ENCODE results near the gene OLIG3. TPM values are rescaled to one million over a fixed set of nuclear protein-coding genes. Genes with fewer than 3 reads are reported as not detected.

The OLIG3 gene
- under 1 TPM; 0.18 to 0.94 TPM for total RNA-seq

DNA sequence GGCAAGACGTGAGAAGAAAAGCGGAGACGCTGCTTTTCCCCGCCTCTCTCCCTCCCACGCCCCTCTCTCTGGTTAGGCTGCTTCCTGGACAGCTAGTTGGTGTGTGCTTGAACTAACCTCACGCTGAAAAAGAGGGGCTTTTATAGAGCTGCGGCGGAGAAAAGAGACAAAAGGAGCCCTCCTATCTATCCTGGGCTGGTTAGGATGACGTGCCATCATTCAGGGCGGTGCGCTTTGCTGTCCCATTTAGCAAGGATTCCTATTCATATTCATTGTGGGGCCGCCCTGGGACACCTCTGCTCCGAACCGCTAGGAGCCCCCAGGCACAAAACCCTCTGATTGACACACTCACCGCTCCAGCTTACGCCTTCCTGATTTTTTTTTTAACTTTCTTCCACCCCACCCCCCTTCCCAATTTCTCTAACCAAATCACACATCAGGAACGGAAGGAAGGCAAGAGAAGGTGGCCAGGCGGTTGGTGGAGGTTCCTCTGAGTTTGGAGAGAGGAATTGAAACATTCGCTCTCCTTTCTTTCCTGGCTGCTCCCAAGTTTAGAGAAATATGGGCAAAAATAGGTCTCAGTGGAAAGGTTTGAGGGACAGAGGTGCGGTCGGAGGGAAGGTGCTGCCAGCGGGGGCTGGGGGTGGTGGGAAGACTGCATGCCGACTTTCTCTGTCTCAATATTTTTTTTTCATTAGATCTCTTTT is at the start of gene OLIG3:
OLIG3 (minus strand) TSS at position 114 of the 707 bp plus-strand sequence. CDS start 224 bp downstream, outside the sequence.
- H3K4me1 Mint-ChIP-seq, result peaks cover 59% of the 10 kb centered on the region
- H3K27ac Mint-ChIP-seq, result peak within 1 kb of the TSS; percentile 65
- CTCF ChIA-PET, result interaction anchor here (1.4 kb wide), 1 partner anchor 94 kb away, joined by 4 read pairs; no protein-coding TSS in a partner anchor
- no peaks in the 10 kb centered on the region for H3K9me3 Mint-ChIP-seq (ENCODE audit: low read depth)
- ATAC-seq, result no peak
- H3K4me3 Mint-ChIP-seq, result peak within 1 kb of the TSS; percentile 53
- no peak for DNase-seq
- peaks cover 99% of the 10 kb centered on the region for H3K27me3 Mint-ChIP-seq
- H3K36me3 Mint-ChIP-seq, result peaks cover 21% of the 10 kb centered on the region

DNA sequence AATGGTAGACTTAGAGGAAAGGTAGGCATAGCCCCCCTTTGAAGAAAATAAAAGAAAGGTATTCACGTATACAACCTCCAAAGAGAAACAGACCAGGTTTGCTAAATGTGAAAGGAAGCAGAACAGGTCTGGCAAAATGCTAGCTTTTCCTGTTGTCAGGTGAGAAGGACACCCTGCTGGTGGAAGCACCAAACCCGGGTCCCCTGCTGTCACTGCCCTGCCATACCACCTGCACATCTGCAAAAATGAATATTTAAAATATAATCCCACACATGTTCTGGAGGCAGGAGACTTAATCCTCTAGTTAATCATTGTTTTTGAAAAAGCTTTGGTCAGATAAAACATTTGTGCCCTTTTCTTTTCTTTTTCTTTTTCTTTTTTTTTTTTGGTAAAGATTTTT is 48.9 kb upstream of the OLIG3 start:
- Mint-ChIP-seq H3K9me3 (ENCODE audit: low read depth) (peaks cover 2% of the 10 kb centered on the region), H3K27ac (no peak overlapping the region), H3K36me3 (peaks cover 2% of the 10 kb centered on the region), H3K27me3 (peaks cover 15% of the 10 kb centered on the region), H3K4me1 (peaks cover 3% of the 10 kb centered on the region), H3K4me3 (no peak overlapping the region)
- no peak for ATAC-seq
- no peak for DNase-seq
- CTCF ChIA-PET, result no interaction called here

DNA sequence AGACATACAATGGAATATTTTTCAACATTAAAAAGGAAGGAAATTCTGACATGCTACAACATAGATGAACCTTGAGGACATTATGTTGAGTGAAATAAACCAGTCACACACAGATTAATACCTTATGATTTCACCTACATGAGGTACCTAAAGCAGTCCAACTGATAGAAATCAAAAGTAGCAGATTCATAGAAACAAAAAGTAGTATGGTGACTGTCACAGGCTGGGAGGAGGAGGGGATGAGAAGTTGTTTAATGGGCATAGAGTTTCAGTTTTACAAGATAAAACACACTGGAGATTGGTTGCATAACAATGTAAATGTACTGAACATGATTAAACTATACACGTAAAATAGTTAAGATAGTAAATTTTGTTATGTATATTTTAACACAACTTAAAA is 48.5 kb upstream of the OLIG3 start:
- peaks cover 3% of the 10 kb centered on the region for H3K4me1 Mint-ChIP-seq
- CTCF ChIA-PET, result no interaction called here
- ATAC-seq (no peak), DNase-seq (no peak)
- H3K27me3 Mint-ChIP-seq, result peaks cover 14% of the 10 kb centered on the region
- no peak overlapping the region for H3K4me3 Mint-ChIP-seq
- peaks cover 2% of the 10 kb centered on the region for H3K36me3 Mint-ChIP-seq
- H3K9me3 Mint-ChIP-seq (ENCODE audit: low read depth), result peaks cover 2% of the 10 kb centered on the region
- H3K27ac Mint-ChIP-seq, result no peak overlapping the region

DNA sequence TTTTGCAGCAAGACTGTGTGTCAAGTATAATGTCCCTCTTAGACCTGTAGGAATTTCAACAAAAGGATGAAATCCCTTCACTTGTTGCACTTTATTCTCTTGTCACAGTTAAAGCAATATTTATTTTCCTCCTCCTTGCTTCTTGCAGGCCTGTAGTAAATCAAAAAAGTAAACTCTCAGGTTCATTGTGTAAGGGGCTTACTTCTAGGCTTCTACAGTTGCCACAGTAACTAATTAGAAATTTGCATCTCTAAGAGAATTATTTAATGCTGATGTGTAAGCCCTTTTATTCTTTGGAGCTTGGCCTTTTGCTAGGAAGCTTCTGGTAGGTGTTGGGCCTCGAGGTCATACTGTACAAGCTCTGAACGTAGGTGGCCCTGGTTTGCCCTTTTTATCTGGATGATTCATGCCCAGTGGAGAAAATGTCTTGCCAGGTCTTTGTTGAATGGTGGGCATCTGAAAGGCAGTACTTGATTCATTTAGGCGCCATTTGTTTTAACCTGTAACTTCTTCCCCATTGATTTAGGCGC is 47.4 kb upstream of the OLIG3 start:
- Mint-ChIP-seq H3K36me3 (peaks cover 2% of the 10 kb centered on the region), H3K4me1 (peaks cover 3% of the 10 kb centered on the region), H3K9me3 (ENCODE audit: low read depth) (peaks cover 2% of the 10 kb centered on the region), H3K27ac (no peak overlapping the region), H3K4me3 (no peak overlapping the region), H3K27me3 (peaks cover 14% of the 10 kb centered on the region)
- CTCF ChIA-PET, result no interaction called here
- DNase-seq (no peak), ATAC-seq (no peak)

DNA sequence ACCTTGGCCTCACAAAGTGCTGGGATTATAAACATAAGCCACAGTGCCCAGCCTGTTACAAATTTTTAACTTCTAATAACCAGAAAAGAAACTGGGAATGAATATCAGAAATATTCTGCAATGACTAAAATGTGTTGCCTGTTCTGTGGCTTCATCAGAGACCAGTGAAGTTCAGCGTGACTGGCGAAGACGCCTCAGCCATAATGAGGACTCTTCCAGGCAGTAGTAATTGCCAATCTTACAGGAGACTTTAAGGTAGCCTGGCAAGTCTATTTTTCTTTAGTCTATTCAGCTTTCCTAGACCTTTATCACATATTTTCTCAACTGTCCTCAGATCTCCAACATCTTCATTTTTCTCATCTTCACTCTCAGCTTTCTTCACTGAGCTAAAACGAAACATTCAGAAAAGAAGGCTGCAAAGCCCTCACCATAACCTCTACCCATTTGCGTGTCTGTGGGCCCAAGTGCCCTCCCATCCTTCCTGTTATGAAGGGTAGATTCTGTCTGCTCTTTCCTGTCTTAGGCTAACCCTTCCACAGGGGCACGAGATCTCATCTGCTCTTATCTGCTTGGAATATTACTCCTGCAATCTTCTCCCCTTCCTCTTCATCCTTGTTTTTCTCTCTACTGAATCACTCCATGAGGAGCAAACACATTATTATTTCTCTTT is 42.0 kb upstream of the OLIG3 start:
- CTCF ChIA-PET, result interaction anchor here (0.7 to 1.8 kb wide), 3 partner anchors 22 to 460 kb away, joined by 3 to 4 read pairs (median 4); no protein-coding TSS in a partner anchor
- Mint-ChIP-seq H3K9me3 (ENCODE audit: low read depth) (peaks cover 2% of the 10 kb centered on the region), H3K36me3 (peaks cover 2% of the 10 kb centered on the region), H3K4me3 (no peak overlapping the region), H3K4me1 (no peaks in the 10 kb centered on the region), H3K27ac (no peak overlapping the region), H3K27me3 (peaks cover 10% of the 10 kb centered on the region)
- peak; percentile 92 for ATAC-seq
- DNase-seq, result peak; percentile 59

DNA sequence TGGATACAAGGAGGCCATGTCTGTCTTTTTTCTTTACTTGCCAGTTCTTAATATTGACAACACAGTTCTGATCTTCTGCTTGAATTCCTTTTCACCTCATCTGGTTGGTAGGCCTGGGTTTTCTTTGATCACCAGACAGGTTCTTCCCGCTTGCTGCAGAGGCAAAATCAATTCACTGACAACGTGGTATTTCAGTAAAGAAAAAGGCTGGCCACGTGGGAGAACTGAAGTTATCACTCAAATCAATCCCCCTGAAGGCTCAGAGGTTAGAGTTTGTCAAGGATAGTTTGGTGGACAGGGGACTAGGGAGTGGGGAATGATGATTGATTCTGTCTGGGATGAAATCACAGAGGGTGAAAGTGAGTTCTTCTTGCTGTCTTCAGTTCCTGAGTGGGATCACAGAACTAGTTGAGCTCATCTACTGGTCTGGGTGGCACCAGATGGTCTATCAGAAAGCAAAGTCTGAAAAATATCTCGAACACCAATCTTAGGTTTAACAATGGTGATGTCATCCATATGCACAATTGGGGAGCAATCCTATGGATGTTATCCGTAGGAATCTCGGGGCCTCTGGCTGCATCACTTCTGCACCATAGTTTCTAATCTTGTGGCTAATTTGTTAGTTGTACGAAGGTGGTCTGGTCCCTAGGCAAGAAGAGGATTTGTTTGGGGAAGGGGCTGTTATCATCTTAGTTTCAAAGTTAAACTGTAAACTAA is 37.3 kb upstream of the OLIG3 start:
- H3K4me1 Mint-ChIP-seq, result no peaks in the 10 kb centered on the region
- H3K36me3 Mint-ChIP-seq, result no peaks in the 10 kb centered on the region
- CTCF ChIA-PET, result no interaction called here
- ATAC-seq, result no peak
- H3K27me3 Mint-ChIP-seq, result peaks cover 14% of the 10 kb centered on the region
- no peak for DNase-seq
- no peak overlapping the region for H3K4me3 Mint-ChIP-seq
- H3K9me3 Mint-ChIP-seq (ENCODE audit: low read depth), result peaks cover 2% of the 10 kb centered on the region
- H3K27ac Mint-ChIP-seq, result no peak overlapping the region

DNA sequence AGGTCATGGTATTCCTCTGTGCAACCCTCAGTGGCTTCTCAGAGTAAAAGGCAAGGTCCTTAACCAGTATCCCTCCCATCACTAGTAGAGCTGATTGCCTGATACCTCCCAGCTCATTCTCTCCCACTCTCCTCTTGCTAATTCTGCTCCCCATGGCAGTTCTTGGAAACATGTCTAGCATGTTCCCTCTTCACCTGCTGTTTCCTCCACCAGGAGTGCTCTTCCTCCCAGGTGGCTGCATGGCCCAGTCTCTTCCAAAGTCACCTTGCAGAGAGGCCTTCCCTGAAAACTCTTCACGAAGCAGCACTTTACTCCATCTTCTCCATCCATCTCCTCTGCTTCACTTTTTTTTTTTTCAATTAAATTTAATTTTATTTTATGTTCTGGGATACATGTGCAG is 36.2 kb upstream of the OLIG3 start:
- Mint-ChIP-seq H3K36me3 (peaks cover 2% of the 10 kb centered on the region), H3K4me1 (no peaks in the 10 kb centered on the region), H3K4me3 (no peak overlapping the region), H3K9me3 (ENCODE audit: low read depth) (peaks cover 4% of the 10 kb centered on the region), H3K27ac (no peak overlapping the region), H3K27me3 (peaks cover 14% of the 10 kb centered on the region)
- ATAC-seq (no peak), DNase-seq (no peak)
- CTCF ChIA-PET, result interaction anchor here (0.9 kb wide), 1 partner anchor 9 kb away, joined by 3 read pairs; no protein-coding TSS in a partner anchor

DNA sequence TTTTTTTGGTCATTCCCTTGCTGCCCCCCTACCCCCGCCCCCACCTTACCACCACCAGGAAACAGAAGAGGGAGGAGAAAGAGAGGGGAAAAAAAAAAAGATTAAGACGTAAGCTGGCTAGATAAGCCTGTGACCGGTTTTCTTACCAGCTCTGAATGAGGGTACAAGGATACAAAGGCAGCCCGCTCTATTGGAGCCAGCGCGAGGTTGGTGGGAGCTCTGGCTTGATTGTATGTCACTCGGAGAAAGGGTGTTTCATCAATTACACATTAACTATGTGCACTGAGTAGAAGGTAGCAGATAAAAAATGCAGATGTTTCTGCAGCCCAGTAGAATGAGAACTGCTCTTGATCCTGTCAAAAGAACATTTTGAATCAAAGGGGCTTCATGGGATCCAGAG is 28.6 kb upstream of the OLIG3 start:
- Mint-ChIP-seq H3K27me3 (peaks cover 37% of the 10 kb centered on the region), H3K36me3 (peaks cover 2% of the 10 kb centered on the region), H3K9me3 (ENCODE audit: low read depth) (peaks cover 4% of the 10 kb centered on the region), H3K4me1 (no peaks in the 10 kb centered on the region), H3K27ac (no peak overlapping the region), H3K4me3 (no peak overlapping the region)
- ATAC-seq (no peak), DNase-seq (no peak)
- CTCF ChIA-PET, result no interaction called here

DNA sequence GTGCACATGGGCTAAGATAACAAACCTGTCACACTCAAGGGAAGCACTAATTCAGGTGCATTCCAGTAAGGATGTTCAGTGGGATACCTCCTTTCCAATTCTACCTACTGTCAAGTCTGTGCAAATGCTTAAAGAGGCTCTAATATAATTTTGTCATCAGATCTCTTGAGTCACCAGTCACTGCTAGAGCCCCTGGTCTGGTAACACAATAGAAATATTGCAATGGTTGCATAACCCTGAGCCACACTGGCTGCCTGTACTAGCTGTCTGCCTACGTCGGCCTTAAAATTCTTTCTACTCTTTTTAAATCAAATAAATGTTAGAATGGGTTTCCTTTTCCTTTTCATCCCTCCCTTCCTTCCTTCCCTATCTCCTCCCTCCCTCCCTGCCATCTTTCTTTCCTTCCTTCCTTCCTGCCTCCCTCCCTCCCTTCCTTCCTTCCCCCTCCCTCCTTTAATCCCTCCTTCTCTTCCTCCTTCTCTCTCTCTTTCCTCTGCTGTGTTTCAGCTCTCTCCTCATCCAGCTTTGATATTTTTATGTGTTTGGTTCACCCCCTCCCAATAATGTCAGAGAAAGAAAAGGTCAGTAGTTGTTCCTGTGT is 28.1 kb upstream of the OLIG3 start:
- H3K36me3 Mint-ChIP-seq, result peaks cover 2% of the 10 kb centered on the region
- ATAC-seq (no peak), DNase-seq (no peak)
- CTCF ChIA-PET, result interaction anchor here (1.2 kb wide), 1 partner anchor 8 kb away, joined by 3 read pairs; no protein-coding TSS in a partner anchor
- H3K4me1 Mint-ChIP-seq, result no peaks in the 10 kb centered on the region
- H3K27ac Mint-ChIP-seq, result no peak overlapping the region
- H3K9me3 Mint-ChIP-seq (ENCODE audit: low read depth), result peaks cover 4% of the 10 kb centered on the region
- peaks cover 42% of the 10 kb centered on the region for H3K27me3 Mint-ChIP-seq
- H3K4me3 Mint-ChIP-seq, result no peak overlapping the region

DNA sequence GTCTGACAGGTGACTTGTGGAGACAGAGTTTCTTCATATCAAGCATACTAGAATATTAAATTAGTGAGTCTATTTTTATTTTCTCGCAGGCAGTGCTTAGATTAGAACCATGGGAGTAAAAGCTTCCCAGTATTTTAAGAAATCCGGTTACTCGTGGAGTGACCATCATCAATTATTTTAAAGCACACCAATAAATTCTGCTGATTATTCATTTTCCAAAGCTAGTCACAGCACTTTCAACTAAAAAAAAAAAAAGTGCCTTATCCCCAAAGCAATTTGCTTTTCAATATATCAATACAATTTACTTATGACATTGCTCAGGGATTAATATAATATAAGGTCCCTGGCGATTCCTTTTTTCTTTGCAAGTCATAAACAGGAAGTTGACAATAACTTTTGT is 26.3 kb upstream of the OLIG3 start:
- Mint-ChIP-seq H3K4me1 (no peaks in the 10 kb centered on the region), H3K27ac (no peak overlapping the region), H3K27me3 (peaks cover 60% of the 10 kb centered on the region), H3K36me3 (no peaks in the 10 kb centered on the region), H3K9me3 (ENCODE audit: low read depth) (no peaks in the 10 kb centered on the region), H3K4me3 (no peak overlapping the region)
- DNase-seq (no peak), ATAC-seq (no peak)
- CTCF ChIA-PET, result interaction anchor here (1.2 kb wide), 1 partner anchor 34 kb away, joined by 3 read pairs; no protein-coding TSS in a partner anchor

DNA sequence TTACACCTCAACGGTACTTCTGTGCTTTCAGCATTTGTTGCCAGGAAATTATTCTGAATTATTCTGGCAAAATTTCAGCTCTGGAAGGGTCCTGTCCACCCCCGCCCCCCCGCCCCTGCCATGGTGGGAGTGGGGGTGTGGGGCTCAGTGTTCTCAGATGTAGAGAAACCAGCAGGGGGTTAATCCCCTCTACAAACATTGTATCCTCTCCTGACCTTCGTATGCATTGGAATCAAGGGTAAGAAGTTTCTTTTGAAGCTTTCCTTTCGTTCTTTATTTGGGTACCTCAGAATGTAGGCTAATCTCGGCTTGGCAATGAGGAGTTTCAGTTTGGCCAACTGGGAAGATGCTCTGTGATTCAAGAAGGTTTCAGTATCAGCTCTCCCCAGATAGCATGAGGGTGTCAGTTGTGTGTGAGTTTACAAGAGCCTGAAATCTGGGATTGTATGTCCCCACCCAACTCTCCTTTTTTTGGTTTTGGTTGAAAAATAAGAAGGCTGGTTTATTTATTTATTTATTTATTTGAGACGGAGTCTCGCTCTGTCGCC is 25.5 kb upstream of the OLIG3 start:
- CTCF ChIA-PET, result interaction anchor here (1.2 kb wide), 1 partner anchor 34 kb away, joined by 3 read pairs; no protein-coding TSS in a partner anchor
- no peaks in the 10 kb centered on the region for H3K4me1 Mint-ChIP-seq
- no peak for ATAC-seq
- no peaks in the 10 kb centered on the region for H3K9me3 Mint-ChIP-seq (ENCODE audit: low read depth)
- DNase-seq, result no peak
- H3K4me3 Mint-ChIP-seq, result no peak overlapping the region
- no peaks in the 10 kb centered on the region for H3K36me3 Mint-ChIP-seq
- peaks cover 68% of the 10 kb centered on the region for H3K27me3 Mint-ChIP-seq
- H3K27ac Mint-ChIP-seq, result no peak overlapping the region

DNA sequence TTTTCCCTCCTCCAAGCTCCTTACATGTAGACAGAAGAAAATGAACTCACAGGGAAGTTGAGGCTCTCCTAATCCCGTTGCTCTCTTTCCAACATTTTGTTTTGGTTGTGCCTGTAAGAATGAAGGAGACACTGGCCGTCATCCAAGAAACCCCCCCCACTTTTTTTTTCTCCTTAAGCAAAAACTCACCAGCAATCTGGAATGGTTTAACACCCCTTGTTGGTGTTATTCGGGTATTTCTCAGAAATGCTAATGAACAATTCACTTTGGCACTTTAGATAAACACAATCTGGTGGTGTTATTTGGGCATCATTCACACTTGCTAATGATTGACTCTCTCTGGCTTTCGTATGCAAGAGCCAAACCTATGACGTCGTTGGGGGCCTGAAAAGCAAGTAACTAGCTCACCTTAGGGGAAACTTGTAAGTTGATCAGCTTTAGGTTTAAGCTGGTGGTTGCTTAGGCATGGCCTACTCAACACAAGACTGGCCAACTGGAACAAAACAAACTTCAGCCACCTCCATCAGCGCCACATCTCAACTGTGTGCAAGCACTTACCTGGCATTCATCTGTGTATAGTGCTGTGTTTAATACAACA is 24.3 kb upstream of the OLIG3 start:
- Mint-ChIP-seq H3K9me3 (ENCODE audit: low read depth) (no peaks in the 10 kb centered on the region), H3K4me3 (no peak overlapping the region), H3K27ac (no peak overlapping the region), H3K4me1 (no peaks in the 10 kb centered on the region), H3K27me3 (peaks cover 76% of the 10 kb centered on the region), H3K36me3 (no peaks in the 10 kb centered on the region)
- CTCF ChIA-PET, result interaction anchor here (1.0 kb wide), 1 partner anchor 123 kb away, joined by 3 read pairs; no protein-coding TSS in a partner anchor
- no peak for ATAC-seq
- DNase-seq, result no peak
